A673 (cell line): Measurements from ENCODE around the gene KDM8. TPM values are rescaled to one million over a fixed set of nuclear protein-coding genes. Genes with fewer than 3 reads are reported as not detected.

Experiments used
- BruUV-seq: library from RNA; stranded (reverse); fragments of 400-500 nt; replicated peaks from 2 replicates; lab custom pipeline; 2021; lab: Mats Ljungman, UMichigan
- CTCF ChIA-PET: fragments of 300-600 bp; sonication (Branson Sonifier 250); formaldehyde crosslinking; loops from one replicate; lab custom pipeline; 2022; ENCODE audit warnings: antibody characterized with exemption; lab: Charles Lee
- POLR2A ChIA-PET: fragments of 300-600 bp; sonication (Branson Sonifier 250); formaldehyde crosslinking; loops from one replicate; lab custom pipeline; 2022; ENCODE audit warnings: antibody characterized with exemption; ENCODE audit not compliant: low non-redundant PET; lab: Charles Lee
- DNase-seq: peaks from one replicate; pipeline ENCODE4 v3.0.0-alpha.2; 2015; ENCODE audit warnings: low spot score
- H3K27ac ChIP-seq: fragments of 200-600 bp; sonication (generic); 2 replicates; pipeline ENCODE4 v1.5.1; 2016; ENCODE audit warnings: mixed run types, low read depth, mild to moderate bottlenecking, mixed read lengths, antibody characterized with exemption, low read length; ENCODE audit not compliant: poor library complexity, severe bottlenecking
- H3K27me3 ChIP-seq: fragments of 200-600 bp; sonication (generic); replicated peaks from 2 replicates; pipeline ENCODE4 v1.6.1; 2017; ENCODE audit warnings: mixed run types, low read depth, mild to moderate bottlenecking, mixed read lengths, antibody characterized with exemption, low read length; ENCODE audit not compliant: insufficient read depth, poor library complexity
- H3K36me3 ChIP-seq: fragments of 200-600 bp; sonication (generic); 2 replicates; pipeline ENCODE4 v1.6.1; 2016; ENCODE audit warnings: mixed run types, mild to moderate bottlenecking, mixed read lengths, antibody characterized with exemption, low read length; ENCODE audit not compliant: insufficient read depth, poor library complexity, severe bottlenecking
- H3K4me1 ChIP-seq: fragments of 200-600 bp; sonication (generic); 2 replicates; pipeline ENCODE4 v1.6.1; 2017; ENCODE audit warnings: mixed run types, mild to moderate bottlenecking, mixed read lengths, antibody characterized with exemption, low read length; ENCODE audit not compliant: insufficient read depth, poor library complexity, severe bottlenecking
- H3K4me3 ChIP-seq: fragments of 200-600 bp; sonication (generic); 2 replicates; pipeline ENCODE4 v1.5.1; 2016; ENCODE audit warnings: low read depth, mixed run types, mild to moderate bottlenecking, mixed read lengths, low read length; ENCODE audit not compliant: poor library complexity, severe bottlenecking
- H3K9me3 ChIP-seq: fragments of 200-600 bp; sonication (generic); 2 replicates; pipeline ENCODE4 v1.6.1; 2016; ENCODE audit warnings: mixed run types, low read depth, mild to moderate bottlenecking, mixed read lengths, antibody characterized with exemption, low read length; ENCODE audit not compliant: poor library complexity, severe bottlenecking
- EZH2 ChIP-seq: fragments of 200-600 bp; sonication (generic); IDR thresholded peaks from 2 replicates; pipeline ENCODE4 v1.6.1; 2017; ENCODE audit warnings: borderline replicate concordance, low read depth, mild to moderate bottlenecking, mixed read lengths, antibody characterized with exemption, low read length; ENCODE audit not compliant: poor library complexity, severe bottlenecking
- intact Hi-C: fragments of 100-400 bp; cut with micrococcal nuclease; formaldehyde crosslinking; loops from one replicate; pipeline ENCODE4 v1.10.0; 2022; ENCODE audit not compliant: unreplicated experiment
- total RNA-seq: library from RNA; stranded (reverse); gene quantifications from 2 replicates; pipeline ENCODE4 v1.2.3, GENCODE V29; 2021
- TF ChIP-seq, protein P1 (sequence below): fragments of 300-800, 200-600 bp; sonication (generic); conservative IDR thresholded peaks from 2 replicates; pipeline ENCODE4 v1.5.1; 2017; ENCODE audit warnings: low read depth, mild to moderate bottlenecking, antibody characterized with exemption, low read length, moderate library complexity, mixed read lengths

KDM8 gene
- total RNA-seq, 1 experiment from 2014 or later: 8.8 TPM

GRCh38 chr16:27224271-27224737, 21.0 kb downstream of the KDM8 start:
- intact Hi-C loops: no loop called here
- no peaks in the 10 kb centered on the region for H3K36me3 ChIP-seq
- H3K27ac ChIP-seq: no peak overlapping the region
- ChIA-PET CTCF (no interaction called here), POLR2A (no interaction called here)
- BruUV-seq: no TSS peak
- no peaks in the 10 kb centered on the region for H3K27me3 ChIP-seq
- no peaks in the 10 kb centered on the region for H3K9me3 ChIP-seq
- no peak for DNase-seq
- no peak overlapping the region for H3K4me3 ChIP-seq
- TF ChIP-seq EZH2: no peak
- TF ChIP-seq, protein P1, sequence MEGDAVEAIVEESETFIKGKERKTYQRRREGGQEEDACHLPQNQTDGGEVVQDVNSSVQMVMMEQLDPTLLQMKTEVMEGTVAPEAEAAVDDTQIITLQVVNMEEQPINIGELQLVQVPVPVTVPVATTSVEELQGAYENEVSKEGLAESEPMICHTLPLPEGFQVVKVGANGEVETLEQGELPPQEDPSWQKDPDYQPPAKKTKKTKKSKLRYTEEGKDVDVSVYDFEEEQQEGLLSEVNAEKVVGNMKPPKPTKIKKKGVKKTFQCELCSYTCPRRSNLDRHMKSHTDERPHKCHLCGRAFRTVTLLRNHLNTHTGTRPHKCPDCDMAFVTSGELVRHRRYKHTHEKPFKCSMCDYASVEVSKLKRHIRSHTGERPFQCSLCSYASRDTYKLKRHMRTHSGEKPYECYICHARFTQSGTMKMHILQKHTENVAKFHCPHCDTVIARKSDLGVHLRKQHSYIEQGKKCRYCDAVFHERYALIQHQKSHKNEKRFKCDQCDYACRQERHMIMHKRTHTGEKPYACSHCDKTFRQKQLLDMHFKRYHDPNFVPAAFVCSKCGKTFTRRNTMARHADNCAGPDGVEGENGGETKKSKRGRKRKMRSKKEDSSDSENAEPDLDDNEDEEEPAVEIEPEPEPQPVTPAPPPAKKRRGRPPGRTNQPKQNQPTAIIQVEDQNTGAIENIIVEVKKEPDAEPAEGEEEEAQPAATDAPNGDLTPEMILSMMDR: no peak
- H3K4me1 ChIP-seq: no peaks in the 10 kb centered on the region

- no TSS peak for BruUV-seq
- TF ChIP-seq EZH2: no peak
- TF ChIP-seq, protein P1: no peak
Observed at GRCh38 chr16:27224741-27225300, 21.5 kb downstream of the KDM8 start.

DNA sequence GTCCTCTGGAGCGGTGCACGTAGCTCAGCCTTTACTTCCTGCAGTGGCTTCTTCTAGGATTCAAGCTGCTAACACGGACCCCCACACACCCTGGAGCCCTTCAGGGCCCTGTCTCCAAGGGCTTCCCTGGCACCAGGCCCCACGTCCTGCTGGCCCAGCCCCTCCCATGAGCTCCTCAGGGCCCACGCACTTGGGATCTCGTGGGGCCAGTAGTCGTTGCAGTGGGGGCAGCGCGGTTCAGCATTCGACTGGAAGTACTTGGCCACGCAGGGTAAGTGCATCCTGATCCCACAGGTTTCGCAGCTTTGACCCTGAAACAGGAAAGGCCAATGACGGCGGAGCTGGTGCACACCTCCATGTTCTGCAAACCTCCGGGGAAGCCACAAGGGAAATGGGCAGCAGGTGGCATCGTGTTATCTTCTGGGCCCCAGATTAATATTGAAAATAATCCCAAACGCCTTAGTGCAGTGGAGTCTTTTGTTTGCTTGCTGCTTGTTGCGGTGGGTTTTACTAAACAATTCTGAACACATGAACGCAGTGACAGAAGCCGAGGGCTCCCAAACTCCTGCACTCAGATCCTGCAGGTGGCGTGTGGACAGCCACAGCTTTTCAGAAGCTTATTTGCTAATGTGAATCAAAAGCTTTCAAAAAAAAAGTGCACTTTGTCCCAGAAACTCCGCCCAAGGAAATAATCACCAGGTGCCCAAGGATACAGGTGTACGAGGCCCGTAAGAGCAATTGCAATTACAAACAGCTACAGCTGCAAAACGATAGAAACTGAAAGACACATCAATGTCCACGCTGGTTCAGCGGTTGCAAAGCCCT, 22.4 kb downstream of the KDM8 start:
- POLR2A ChIA-PET: no interaction called here
- no peaks in the 10 kb centered on the region for H3K4me1 ChIP-seq
- intact Hi-C loops: no loop called here
- DNase-seq: no peak
- H3K36me3 ChIP-seq: no peaks in the 10 kb centered on the region
- BruUV-seq: no TSS peak
- CTCF ChIA-PET: interaction anchor here (1.5 kb wide), 1 partner anchor 142 kb away, joined by 6 read pairs; no protein-coding TSS in a partner anchor
- H3K9me3 ChIP-seq: no peaks in the 10 kb centered on the region
- TF ChIP-seq, protein P1: no peak
- TF ChIP-seq EZH2: no peak
- no peak overlapping the region for H3K4me3 ChIP-seq
- H3K27ac ChIP-seq: no peak overlapping the region
- no peaks in the 10 kb centered on the region for H3K27me3 ChIP-seq

More at GRCh38 chr16:27224741-27225300, 21.5 kb downstream of the KDM8 start:
- Histone ChIP-seq H3K27me3 (no peaks in the 10 kb centered on the region), H3K4me1 (no peaks in the 10 kb centered on the region), H3K9me3 (no peaks in the 10 kb centered on the region), H3K36me3 (no peaks in the 10 kb centered on the region), H3K27ac (no peak overlapping the region), H3K4me3 (no peak overlapping the region)
- POLR2A ChIA-PET: no interaction called here
- DNase-seq: no peak
- CTCF ChIA-PET: interaction anchor here (1.5 kb wide), 1 partner anchor 143 kb away, joined by 6 read pairs; no protein-coding TSS in a partner anchor
- intact Hi-C loops: no loop called here
